Kidney tubule cell (primary cell): Measurements from ENCODE around the gene CSNK1E.

Source experiments
- DNase-seq: peaks from one replicate; pipeline ENCODE4 v3.0.0-alpha.2; 2018; ENCODE audit warnings: low spot score

CSNK1E gene

GRCh38 chr22:38305471-38306448, 11.5 kb downstream of the CSNK1E start:
- DNase-seq: peak; percentile 84

- no peak for DNase-seq
These were observed 12.7 kb downstream of the CSNK1E start for GRCh38 chr22:38304526-38304925.

- DNase-seq: no peak
These were observed 13.3 kb downstream of the CSNK1E start for GRCh38 chr22:38303974-38304373.

GRCh38 chr22:38302906-38303305, 14.3 kb downstream of the CSNK1E start:
- DNase-seq: no peak

GRCh38 chr22:38300946-38301345, 16.3 kb downstream of the CSNK1E start:
- no peak for DNase-seq

GRCh38 chr22:38300197-38300945, 16.9 kb downstream of the CSNK1E start:
- no peak for DNase-seq

GRCh38 chr22:38299770-38300102, 17.5 kb downstream of the CSNK1E start:
- DNase-seq: no peak

- peak; percentile 71 for DNase-seq
These were observed 18.8 kb downstream of the CSNK1E start for GRCh38 chr22:38298312-38299005.

GRCh38 chr22:38296372-38296771, 20.9 kb downstream of the CSNK1E start:
- no peak for DNase-seq

- DNase-seq: no peak
These were observed 21.4 kb downstream of the CSNK1E start for GRCh38 chr22:38295863-38296262.

GRCh38 chr22:38295339-38295738, 21.9 kb downstream of the CSNK1E start:
- DNase-seq: no peak

GRCh38 chr22:38294193-38294592, 23.0 kb downstream of the CSNK1E start:
- DNase-seq: no peak

GRCh38 chr22:38292694-38293093, 24.5 kb downstream of the CSNK1E start:
- no peak for DNase-seq

GRCh38 chr22:38291201-38291777, 25.9 kb downstream of the CSNK1E start:
- DNase-seq: no peak

- no peak for DNase-seq
These were observed 26.9 kb downstream of the CSNK1E start for GRCh38 chr22:38290347-38290746.

GRCh38 chr22:38289583-38290082, 27.6 kb downstream of the CSNK1E start:
- DNase-seq: no peak

GRCh38 chr22:38286915-38287669, 30.1 kb downstream of the CSNK1E start:
- DNase-seq: no peak

GRCh38 chr22:38285018-38285417, 32.2 kb downstream of the CSNK1E start:
- DNase-seq: no peak

- DNase-seq: peak; percentile 32
These were observed 33.2 kb downstream of the CSNK1E start for GRCh38 chr22:38284042-38284402.

- peak; percentile 38 for DNase-seq
These were observed 34.8 kb downstream of the CSNK1E start for GRCh38 chr22:38282397-38282796.

GRCh38 chr22:38276166-38276565, 41.1 kb downstream of the CSNK1E start:
- DNase-seq: no peak
